ENCODE results near the gene SH2D4B. TPM values are rescaled to one million over a fixed set of nuclear protein-coding genes. Genes with fewer than 3 reads are reported as not detected.

Gene SH2D4B
- total RNA-seq, 4 donors from 2014 or later = not detected

DNA sequence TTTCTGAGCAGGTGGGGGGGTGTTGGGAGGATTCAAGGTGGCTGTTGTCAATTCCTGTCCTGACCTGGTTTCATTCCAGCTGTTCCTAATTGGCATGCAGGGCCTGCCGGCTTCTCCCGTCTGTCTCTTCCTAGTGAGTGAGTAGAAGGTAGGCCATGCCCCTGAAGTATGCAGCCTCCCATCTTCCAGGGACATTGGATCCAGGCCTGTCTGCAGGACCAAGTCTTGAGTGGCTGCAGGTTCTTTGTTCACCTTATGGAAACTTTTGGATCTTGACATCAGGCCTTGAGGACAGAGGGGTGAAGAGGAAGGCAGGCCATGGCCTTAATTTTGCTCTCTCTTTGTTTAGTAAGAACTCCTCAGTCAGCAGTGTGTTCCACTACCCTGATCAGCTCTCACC, 131.8 kb downstream of the SH2D4B start:
- Histone ChIP-seq H3K4me3 (no peak overlapping the region), H3K27me3 (no peaks in the 10 kb centered on the region), H3K9me3 (no peaks in the 10 kb centered on the region), H3K27ac (no peak overlapping the region), H3K4me1 (no peaks in the 10 kb centered on the region), H3K36me3 (no peaks in the 10 kb centered on the region)
- ATAC-seq = no peak
- WGBS, 2 donors (ENCODE audit: low coverage in 1 of 2) = 94% methylated on average over 2 of the region's 2 CpGs; no CpG with 5 or more reads in 1 of the 2 donors
- no peak for TF ChIP-seq POLR2AphosphoS5 (IDR thresholded peaks at IDR 0.05)
- no peak for TF ChIP-seq POLR2A (IDR thresholded peaks at IDR 0.05)
- no peak for TF ChIP-seq CTCF (IDR thresholded peaks at IDR 0.05)
- TF ChIP-seq EP300 (IDR thresholded peaks at IDR 0.05) = no peak

- WGBS, 2 donors (ENCODE audit: low coverage in 1 of 2) = 81 to 86% methylated on average over 3 to 4 of the region's 6 CpGs
- Histone ChIP-seq H3K4me3 (no peak overlapping the region), H3K36me3 (no peaks in the 10 kb centered on the region), H3K4me1 (no peaks in the 10 kb centered on the region), H3K27ac (no peak overlapping the region), H3K9me3 (peaks cover 0 to under 1% (median 0%) of the 10 kb centered on the region in 3 donors), H3K27me3 (no peaks in the 10 kb centered on the region)
- no peak for ATAC-seq
- no peak for TF ChIP-seq CTCF (IDR thresholded peaks at IDR 0.05)
- TF ChIP-seq POLR2A (IDR thresholded peaks at IDR 0.05) = no peak
- no peak for TF ChIP-seq POLR2AphosphoS5 (IDR thresholded peaks at IDR 0.05)
- TF ChIP-seq EP300 (IDR thresholded peaks at IDR 0.05) = no peak
These were observed 133.1 kb downstream of the SH2D4B start for GRCh38 chr10:80670774-80671173.

DNA sequence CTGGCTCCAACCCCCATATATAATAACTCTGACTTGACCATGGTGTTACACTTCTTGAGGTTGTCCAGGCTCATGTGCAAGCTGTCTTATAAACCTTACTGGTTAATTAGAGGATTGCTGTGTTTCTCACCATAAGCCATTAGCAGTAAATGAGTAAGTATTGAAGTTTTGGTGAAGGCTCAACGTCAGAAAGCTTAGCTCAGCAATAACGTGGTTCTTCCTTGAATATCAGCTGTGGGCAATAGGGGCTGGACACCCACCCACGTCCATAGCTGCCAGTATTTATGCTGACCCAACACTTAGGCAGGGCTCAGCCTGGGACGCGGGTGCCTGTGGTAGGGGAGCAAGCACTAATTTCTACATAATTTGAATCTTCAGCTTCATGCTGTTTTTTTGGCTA, 134.1 kb downstream of the SH2D4B start:
- no peaks in the 10 kb centered on the region for H3K4me1 ChIP-seq
- TF ChIP-seq POLR2AphosphoS5 (IDR thresholded peaks at IDR 0.05) (no peak), EP300 (IDR thresholded peaks at IDR 0.05) (no peak), POLR2A (IDR thresholded peaks at IDR 0.05) (no peak), CTCF (IDR thresholded peaks at IDR 0.05) (no peak)
- 80% methylated on average over 2 to 5 of the region's 5 CpGs for WGBS, 2 donors (ENCODE audit: low coverage in 1 of 2)
- no peaks in the 10 kb centered on the region for H3K27me3 ChIP-seq
- no peaks in the 10 kb centered on the region for H3K36me3 ChIP-seq
- no peak for ATAC-seq
- H3K9me3 ChIP-seq = peaks cover 0 to 9% (median 0%) of the 10 kb centered on the region in 3 donors
- no peak overlapping the region for H3K27ac ChIP-seq
- H3K4me3 ChIP-seq = no peak overlapping the region

DNA sequence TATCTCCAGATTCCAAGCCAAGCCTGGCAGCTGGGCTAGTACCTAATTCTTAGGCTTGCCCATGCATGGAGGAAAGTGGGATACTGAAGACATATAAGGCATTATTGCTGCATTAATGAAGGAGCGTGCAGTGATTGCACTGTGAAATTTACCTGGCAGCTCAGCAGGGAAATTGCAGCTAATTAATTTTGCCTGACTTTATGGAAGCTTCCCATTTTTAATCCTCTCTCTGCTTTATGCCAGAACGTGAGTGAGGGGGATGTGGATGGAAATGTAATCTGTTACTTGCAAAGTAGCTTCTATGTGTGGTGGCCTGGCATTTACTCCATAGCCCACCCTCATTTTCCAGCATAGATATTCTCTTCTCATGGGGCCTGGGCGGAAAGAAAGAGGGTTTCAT, 134.9 kb downstream of the SH2D4B start:
- no peaks in the 10 kb centered on the region for H3K36me3 ChIP-seq
- no peak for ATAC-seq
- H3K4me3 ChIP-seq = no peak overlapping the region
- 71 to 93% methylated on average over 2 to 3 of the region's 3 CpGs for WGBS, 2 donors (ENCODE audit: low coverage in 1 of 2)
- no peaks in the 10 kb centered on the region for H3K27me3 ChIP-seq
- H3K9me3 ChIP-seq = peaks cover 0 to 9% (median 0%) of the 10 kb centered on the region in 3 donors
- H3K4me1 ChIP-seq = no peaks in the 10 kb centered on the region
- no peak overlapping the region for H3K27ac ChIP-seq
- no peak for TF ChIP-seq CTCF (IDR thresholded peaks at IDR 0.05)
- TF ChIP-seq POLR2AphosphoS5 (IDR thresholded peaks at IDR 0.05) = no peak
- TF ChIP-seq EP300 (IDR thresholded peaks at IDR 0.05) = no peak
- no peak for TF ChIP-seq POLR2A (IDR thresholded peaks at IDR 0.05)

DNA sequence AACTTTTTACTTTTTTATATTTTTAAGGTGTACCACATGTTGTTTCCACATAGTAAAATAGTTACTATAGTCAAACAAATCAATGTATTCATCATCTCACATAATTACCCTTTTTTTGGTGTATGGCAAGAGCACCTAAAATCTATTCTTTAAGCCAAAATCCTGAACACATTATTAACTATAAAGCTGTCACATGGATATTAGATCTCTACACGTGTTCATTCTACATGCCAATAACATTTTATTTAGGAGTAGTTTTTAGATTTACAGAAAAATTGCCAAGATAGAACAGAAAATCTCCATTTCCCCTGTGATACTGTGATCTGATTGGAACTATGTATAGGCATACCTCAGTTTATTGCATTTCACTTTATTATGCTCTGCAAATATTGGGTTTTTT, 137.1 kb downstream of the SH2D4B start:
- Histone ChIP-seq H3K36me3 (no peaks in the 10 kb centered on the region), H3K27me3 (no peaks in the 10 kb centered on the region), H3K4me1 (no peaks in the 10 kb centered on the region), H3K9me3 (peaks cover 0 to 9% (median 0%) of the 10 kb centered on the region in 3 donors), H3K27ac (no peak overlapping the region), H3K4me3 (no peak overlapping the region)
- no peak for ATAC-seq
- TF ChIP-seq POLR2A (IDR thresholded peaks at IDR 0.05) (no peak), POLR2AphosphoS5 (IDR thresholded peaks at IDR 0.05) (no peak), CTCF (IDR thresholded peaks at IDR 0.05) (no peak), EP300 (IDR thresholded peaks at IDR 0.05) (no peak)
- 53 to 100% methylated on average over 1 of the region's 1 CpG for WGBS, 2 donors (ENCODE audit: low coverage in 1 of 2)
